ENCODE data around the gene ZNF329. TPM values are rescaled to one million over a fixed set of nuclear protein-coding genes. Genes with fewer than 3 reads are reported as not detected.

The ZNF329 gene
- total and polyA plus RNA-seq, 2 of the 13 experiments (the other 11 are each of a cell fraction or from before 2014, with no cell fraction given), result 3.8 to 9.6 TPM

GRCh38 chr19:58088521-58089052, 62.0 kb downstream of the ZNF329 start:
- in situ Hi-C loops (cut with HindIII; ENCODE audit: extremely low pct_ligation_motif_present, low pct_unique_long_range_greater_than_20kb), result no loop called here
- no peaks in the 10 kb centered on the region for H3K79me2 ChIP-seq (ENCODE audit: insufficient read depth, low read length)
- 65% methylated on average over 7 of the region's 13 CpGs for WGBS (ENCODE audit: low lambda C conversion rate)

More at GRCh38 chr19:58088521-58089052, 62.0 kb downstream of the ZNF329 start:
- DNase-seq (ENCODE audit: low spot score), result no peak
- no peaks in the 10 kb centered on the region for H4K20me1 ChIP-seq (ENCODE audit: insufficient read depth, low read length)
- H3K4me3 ChIP-seq (replicated peaks in 1 of 3; ENCODE audit: insufficient read depth in 1 of 3, low read depth in 2 of 3, low read length in 3 of 3), result no peak overlapping the region
- no peak for FAIRE-seq
- ATAC-seq, result no peak
- H3K36me3 ChIP-seq (replicated peaks in 1 of 2; ENCODE audit: control insufficient read depth in 1 of 2, insufficient read depth in 2 of 2, low read length in 2 of 2), result no peaks in the 10 kb centered on the region
- TF ChIP-seq GTF2F1 (IDR thresholded peaks at IDR 0.05; ENCODE audit: low read length), result no peak
- no peak for TF ChIP-seq ZNF616 (CRISPR knock-in tag; IDR thresholded peaks at IDR 0.05; ENCODE audit: low read depth)
- no peak for TF ChIP-seq FOXC1 (CRISPR knock-in tag; IDR thresholded peaks at IDR 0.05; ENCODE audit: borderline replicate concordance)
- no peak for TF ChIP-seq ZFP82 (CRISPR knock-in tag; IDR thresholded peaks at IDR 0.05; ENCODE audit: borderline replicate concordance)
- no peak for TF ChIP-seq ZNF460 (CRISPR knock-in tag; IDR thresholded peaks at IDR 0.05; ENCODE audit: borderline replicate concordance)
- no peak for TF ChIP-seq ZNF143 (CRISPR knock-in tag; IDR thresholded peaks at IDR 0.05)
- no peak for TF ChIP-seq KMT2A (CRISPR knock-in tag; IDR thresholded peaks at IDR 0.05)
- TF ChIP-seq SYNCRIP (IDR thresholded peaks at IDR 0.05; ENCODE audit: insufficient read depth, low read depth, low read length), result no peak
- TF ChIP-seq ZNF292 (CRISPR knock-in tag; IDR thresholded peaks at IDR 0.05; ENCODE audit: borderline replicate concordance, low read depth), result no peak
- TF ChIP-seq ZFP91 (CRISPR knock-in tag; IDR thresholded peaks at IDR 0.05; ENCODE audit: borderline replicate concordance), result no peak
- POLR2A ChIA-PET, result no interaction called here
- H2AFZ ChIP-seq (ENCODE audit: low read length), result no peak overlapping the region
- CTCF ChIA-PET (ENCODE audit: low intra/inter-chr PET ratio, low total read pairs), result no interaction called here
- no peak overlapping the region for H3K9ac ChIP-seq (ENCODE audit: insufficient read depth, low read depth, low read length)
- peaks cover 88% of the 10 kb centered on the region for H3K9me3 ChIP-seq (ENCODE audit: low read length)
- H3K27ac ChIP-seq (ENCODE audit: extremely low read length, insufficient read depth, low read length), result no peak overlapping the region
- H3K4me1 ChIP-seq (ENCODE audit: insufficient read depth, low read length), result no peaks in the 10 kb centered on the region
- intact Hi-C loops (cut with micrococcal nuclease; ENCODE audit: unreplicated experiment), result no loop called here
- H3K4me2 ChIP-seq (ENCODE audit: low read depth, low read length), result no peak overlapping the region
- H3K27me3 ChIP-seq (ENCODE audit: control insufficient read depth in 1 of 2, insufficient read depth in 2 of 2, low read length in 2 of 2), result no peaks in the 10 kb centered on the region
- no TSS peak for BruUV-seq (replicated peaks)
